HUES6 (cell line): ENCODE measurements around the gene SLC6A7.

Experiments
- H3K27ac ChIP-seq: 2 replicates; pipeline ENCODE4 v1.7.0; 2013; ENCODE audit warnings: low read depth, mild to moderate bottlenecking, low read length, inconsistent platforms
- H3K27me3 ChIP-seq: 2 replicates; pipeline ENCODE4 v1.6.1; 2013; ENCODE audit warnings: low read length; ENCODE audit not compliant: control insufficient read depth, insufficient read depth
- H3K36me3 ChIP-seq: 2 replicates; pipeline ENCODE4 v1.6.1; 2013; ENCODE audit warnings: low read length; ENCODE audit not compliant: control insufficient read depth, insufficient read depth
- H3K4me1 ChIP-seq: 2 replicates; pipeline ENCODE4 v1.6.1; 2013; ENCODE audit warnings: low read length; ENCODE audit not compliant: control insufficient read depth, insufficient read depth
- H3K4me3 ChIP-seq: 2 replicates; pipeline ENCODE4 v1.5.1; 2013; ENCODE audit warnings: low read depth, low read length
- H3K9ac ChIP-seq: one replicate; pipeline ENCODE4 v1.6.1; 2013; ENCODE audit warnings: mild to moderate bottlenecking, low read length
- H3K9me3 ChIP-seq: 2 replicates; pipeline ENCODE4 v1.6.1; 2013; ENCODE audit warnings: low read depth, low read length; ENCODE audit not compliant: control insufficient read depth, insufficient read depth

Gene SLC6A7

GRCh38 chr5:150189728-150190502, at the start of gene SLC6A7:
SLC6A7 (plus strand) TSS chr5:150190062; CDS start chr5:150190328, 266 bp downstream.
- peaks cover 34% of the 10 kb centered on the region for H3K4me1 ChIP-seq
- H3K27me3 ChIP-seq = peaks cover 78% of the 10 kb centered on the region
- H3K9me3 ChIP-seq = no peaks in the 10 kb centered on the region
- H3K9ac ChIP-seq = no peak within 1 kb of the TSS
- no peaks in the 10 kb centered on the region for H3K36me3 ChIP-seq
- H3K4me3 ChIP-seq = peak within 1 kb of the TSS; percentile 59
- H3K27ac ChIP-seq = no peak within 1 kb of the TSS

- Histone ChIP-seq H3K9me3 (no peaks in the 10 kb centered on the region), H3K27ac (no peak overlapping the region), H3K9ac (no peak overlapping the region), H3K4me1 (peaks cover 90% of the 10 kb centered on the region), H3K4me3 (no peak overlapping the region), H3K27me3 (no peaks in the 10 kb centered on the region), H3K36me3 (no peaks in the 10 kb centered on the region)
These were observed 49.0 kb upstream of the SLC6A7 start for GRCh38 chr5:150140830-150141229.

GRCh38 chr5:150141544-150142184, 48.2 kb upstream of the SLC6A7 start:
- Histone ChIP-seq H3K4me1 (peaks cover 82% of the 10 kb centered on the region), H3K27ac (no peak overlapping the region), H3K9ac (peak overlapping the region; percentile 11), H3K36me3 (no peaks in the 10 kb centered on the region), H3K9me3 (no peaks in the 10 kb centered on the region), H3K4me3 (no peak overlapping the region), H3K27me3 (no peaks in the 10 kb centered on the region)

GRCh38 chr5:150142185-150142958, 47.5 kb upstream of the SLC6A7 start:
- H3K27ac ChIP-seq = no peak overlapping the region
- H3K4me1 ChIP-seq = peaks cover 75% of the 10 kb centered on the region
- H3K4me3 ChIP-seq = no peak overlapping the region
- H3K27me3 ChIP-seq = no peaks in the 10 kb centered on the region
- H3K36me3 ChIP-seq = no peaks in the 10 kb centered on the region
- H3K9me3 ChIP-seq = no peaks in the 10 kb centered on the region
- peak overlapping the region; percentile 5 for H3K9ac ChIP-seq

- Histone ChIP-seq H3K4me3 (no peak overlapping the region), H3K36me3 (no peaks in the 10 kb centered on the region), H3K27me3 (no peaks in the 10 kb centered on the region), H3K9me3 (no peaks in the 10 kb centered on the region), H3K27ac (no peak overlapping the region), H3K4me1 (peaks cover 69% of the 10 kb centered on the region), H3K9ac (no peak overlapping the region)
These were observed 46.9 kb upstream of the SLC6A7 start for GRCh38 chr5:150142959-150143349.

- H3K36me3 ChIP-seq = no peaks in the 10 kb centered on the region
- H3K4me3 ChIP-seq = no peak overlapping the region
- H3K9ac ChIP-seq = no peak overlapping the region
- peaks cover 62% of the 10 kb centered on the region for H3K4me1 ChIP-seq
- H3K9me3 ChIP-seq = no peaks in the 10 kb centered on the region
- no peak overlapping the region for H3K27ac ChIP-seq
- no peaks in the 10 kb centered on the region for H3K27me3 ChIP-seq
These were observed 46.3 kb upstream of the SLC6A7 start for GRCh38 chr5:150143350-150144245.

- Histone ChIP-seq H3K27me3 (no peaks in the 10 kb centered on the region), H3K9ac (peak overlapping the region; percentile 31), H3K4me3 (no peak overlapping the region), H3K9me3 (no peaks in the 10 kb centered on the region), H3K27ac (peak overlapping the region; percentile 31; the same call in 1 of the 2 replicates), H3K36me3 (no peaks in the 10 kb centered on the region), H3K4me1 (peaks cover 55% of the 10 kb centered on the region)
These were observed 45.5 kb upstream of the SLC6A7 start for GRCh38 chr5:150144246-150144801.

- Histone ChIP-seq H3K9ac (no peak overlapping the region), H3K4me3 (no peak overlapping the region), H3K27me3 (no peaks in the 10 kb centered on the region), H3K9me3 (no peaks in the 10 kb centered on the region), H3K36me3 (no peaks in the 10 kb centered on the region), H3K4me1 (peaks cover 51% of the 10 kb centered on the region), H3K27ac (no peak overlapping the region)
These were observed 45.0 kb upstream of the SLC6A7 start for GRCh38 chr5:150144879-150145278.

- no peaks in the 10 kb centered on the region for H3K9me3 ChIP-seq
- no peak overlapping the region for H3K9ac ChIP-seq
- no peak overlapping the region for H3K27ac ChIP-seq
- H3K36me3 ChIP-seq = no peaks in the 10 kb centered on the region
- H3K4me1 ChIP-seq = peaks cover 38% of the 10 kb centered on the region
- H3K27me3 ChIP-seq = no peaks in the 10 kb centered on the region
- H3K4me3 ChIP-seq = no peak overlapping the region
These were observed 43.6 kb upstream of the SLC6A7 start for GRCh38 chr5:150146235-150146634.

GRCh38 chr5:150146862-150147601, 42.8 kb upstream of the SLC6A7 start:
- H3K27ac ChIP-seq = no peak overlapping the region

More at GRCh38 chr5:150146862-150147601, 42.8 kb upstream of the SLC6A7 start:
- Histone ChIP-seq H3K4me1 (peaks cover 30% of the 10 kb centered on the region), H3K27me3 (no peaks in the 10 kb centered on the region), H3K4me3 (no peak overlapping the region), H3K9ac (no peak overlapping the region), H3K9me3 (no peaks in the 10 kb centered on the region), H3K36me3 (no peaks in the 10 kb centered on the region)
